GM21619 (cell line): ENCODE data around the gene SH3GL1.
A peak's percentile ranks its signal among the peaks of the same experiment; 100 is the strongest.
"Not testable (repeated sequence)": the region's sequence is repeated elsewhere in the genome, so short reads cannot be mapped to it uniquely, and the experiment has no call there.

Source experiments
- ATAC-seq: cut with Tn5 transposase; IDR thresholded peaks from one replicate; pipeline ENCODE4 v1.9.1; 2021; ENCODE audit not compliant: unreplicated experiment

SH3GL1 gene

DNA sequence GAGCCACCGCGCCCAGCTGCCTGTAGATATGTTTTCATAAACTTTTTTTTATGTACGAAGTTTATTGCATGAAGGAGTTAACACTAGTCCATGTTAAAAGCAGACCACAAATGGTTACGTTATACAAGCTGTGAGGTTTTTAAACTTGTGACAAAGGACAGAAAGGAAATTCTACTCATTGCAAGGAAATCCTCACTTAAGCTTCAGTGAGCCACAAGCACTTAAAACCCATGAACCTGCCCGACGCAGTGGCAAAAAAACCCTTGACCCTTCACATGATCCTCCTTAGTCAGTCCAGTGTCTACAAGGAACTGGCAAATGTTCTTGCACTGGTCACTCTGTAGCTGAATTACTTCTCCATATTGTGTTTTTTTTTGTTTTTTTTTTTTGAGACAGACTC is 52.8 kb downstream of the SH3GL1 start:
- no peak for ATAC-seq

- no peak for ATAC-seq
These were observed 54.3 kb downstream of the SH3GL1 start for GRCh38 chr19:4346020-4346383.

DNA sequence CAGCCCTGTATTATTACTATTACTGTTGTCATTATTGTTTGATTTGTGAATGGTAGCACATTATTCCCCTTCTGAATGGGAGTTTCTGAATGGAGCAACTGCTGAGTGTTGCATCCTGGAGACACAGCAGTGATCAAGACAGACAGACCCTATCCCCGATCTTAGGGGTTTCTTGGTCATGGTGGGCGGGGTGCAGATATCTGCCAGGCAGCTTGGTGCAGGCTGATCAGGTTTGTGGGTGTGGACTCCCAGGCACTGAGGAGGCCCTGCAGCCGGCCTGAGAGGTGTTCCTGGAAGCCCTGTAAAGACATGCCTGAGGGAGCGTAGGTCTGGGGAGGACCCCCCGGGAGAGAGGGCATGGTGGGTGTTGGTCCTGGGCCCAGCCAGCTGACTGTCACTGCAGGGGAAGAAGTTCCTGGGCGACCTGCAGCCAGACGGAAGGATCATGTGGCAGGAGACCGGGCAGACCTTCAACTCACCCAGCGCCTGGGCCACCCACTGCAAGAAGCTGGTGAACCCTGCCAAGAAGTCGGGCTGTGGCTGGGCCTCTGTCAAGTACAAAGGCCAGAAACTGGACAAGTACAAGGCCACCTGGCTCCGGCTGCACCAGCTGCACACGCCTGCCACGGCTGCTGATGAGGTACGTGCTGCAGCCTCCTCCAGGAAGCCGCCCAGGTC is 54.9 kb downstream of the SH3GL1 start:
- no peak for ATAC-seq

DNA sequence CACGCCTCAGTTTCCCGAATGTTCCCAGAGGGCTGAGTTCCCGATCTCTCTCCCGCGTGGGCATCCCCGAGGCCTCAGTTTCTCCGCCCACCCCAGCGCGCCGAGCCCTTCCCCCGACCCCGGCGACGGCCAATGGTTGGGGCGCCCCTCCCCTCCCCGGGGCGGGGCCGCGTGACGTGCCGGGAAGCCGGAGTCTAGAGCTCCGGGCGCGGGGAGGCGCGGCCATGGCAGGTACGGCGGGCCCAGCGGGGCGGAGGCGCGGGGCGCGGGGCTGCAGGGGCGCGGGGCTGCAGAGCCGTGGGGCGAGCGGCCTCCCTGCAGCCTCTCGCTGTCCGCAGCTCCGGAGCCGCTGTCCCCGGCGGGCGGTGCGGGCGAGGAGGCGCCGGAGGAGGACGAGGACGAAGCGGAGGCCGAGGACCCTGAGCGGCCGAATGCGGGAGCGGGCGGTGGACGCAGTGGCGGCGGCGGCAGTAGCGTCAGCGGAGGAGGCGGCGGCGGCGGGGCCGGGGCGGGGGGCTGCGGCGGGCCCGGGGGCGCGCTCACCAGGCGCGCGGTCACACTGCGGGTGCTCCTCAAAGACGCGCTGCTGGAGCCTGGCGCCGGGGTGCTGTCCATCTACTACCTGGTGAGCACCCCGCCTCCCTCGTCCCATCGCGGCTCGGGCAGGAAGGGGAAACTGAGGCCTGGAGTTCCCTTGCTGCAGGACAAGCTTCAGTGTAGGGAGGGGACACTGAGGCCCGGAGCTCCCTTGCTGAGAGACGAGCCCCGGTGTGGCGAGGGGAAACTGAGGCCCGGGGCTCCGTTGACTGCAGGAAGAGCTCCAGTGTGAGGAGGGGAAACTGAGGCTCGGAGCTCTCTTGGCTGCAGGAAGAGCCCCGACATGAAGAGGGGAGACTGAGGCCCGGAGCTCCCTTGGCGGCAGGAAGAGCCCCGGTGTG is 56.7 kb downstream of the SH3GL1 start, which contains the start of gene MPND:
TSS of gene MPND (plus strand) at position 193 of the 938 bp plus-strand sequence. CDS start at position 225, 32 bp downstream.
- ATAC-seq: peak; percentile 40

DNA sequence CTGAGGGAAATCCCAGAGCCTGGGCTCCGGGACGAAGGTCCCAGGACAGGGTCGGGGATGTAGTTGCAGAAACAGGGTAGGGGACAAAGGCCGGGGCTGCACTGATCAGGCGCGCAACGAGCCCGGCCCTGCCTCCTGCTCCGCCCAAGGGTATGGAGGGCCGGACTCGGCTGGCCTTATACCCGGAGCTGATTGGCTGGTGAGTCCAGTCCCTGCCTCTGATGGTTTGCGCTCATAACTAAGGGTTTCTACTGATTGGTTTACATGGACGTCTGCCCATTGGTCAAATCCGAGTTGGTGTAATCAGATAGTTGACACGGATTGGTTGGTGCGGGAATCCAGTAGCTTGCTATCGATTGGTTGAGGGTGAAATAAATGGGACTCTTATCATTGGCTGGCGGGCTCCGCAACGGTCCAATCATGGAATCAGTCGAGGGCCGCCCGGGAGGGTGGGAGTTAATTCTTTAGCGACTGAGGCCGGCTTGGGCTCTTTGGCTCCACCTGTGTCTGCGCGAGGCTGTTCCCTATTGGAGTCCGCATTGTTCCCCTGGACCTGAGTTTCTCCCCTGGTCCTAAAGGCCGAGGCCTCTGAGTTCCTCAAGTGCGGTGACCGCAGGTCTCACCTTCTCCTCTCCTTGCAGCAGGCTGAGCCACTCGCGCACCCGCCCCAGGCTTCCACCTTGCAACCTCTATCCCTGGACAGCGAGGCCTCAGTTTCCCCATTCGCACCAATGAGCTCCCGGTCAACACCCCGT is 57.6 kb downstream of the SH3GL1 start:
- ATAC-seq: peak; percentile 81

- ATAC-seq: no peak
These were observed 58.1 kb downstream of the SH3GL1 start for GRCh38 chr19:4342314-4342614.

- no peak for ATAC-seq
These were observed 61.6 kb downstream of the SH3GL1 start, which contains the start of gene STAP2 for GRCh38 chr19:4338441-4339355. TSS of gene STAP2 (minus strand) at chr19:4338827. CDS start at chr19:4338753, 74 bp downstream.

- no peak for ATAC-seq
These were observed 62.4 kb downstream of the SH3GL1 start for GRCh38 chr19:4337906-4338440.

DNA sequence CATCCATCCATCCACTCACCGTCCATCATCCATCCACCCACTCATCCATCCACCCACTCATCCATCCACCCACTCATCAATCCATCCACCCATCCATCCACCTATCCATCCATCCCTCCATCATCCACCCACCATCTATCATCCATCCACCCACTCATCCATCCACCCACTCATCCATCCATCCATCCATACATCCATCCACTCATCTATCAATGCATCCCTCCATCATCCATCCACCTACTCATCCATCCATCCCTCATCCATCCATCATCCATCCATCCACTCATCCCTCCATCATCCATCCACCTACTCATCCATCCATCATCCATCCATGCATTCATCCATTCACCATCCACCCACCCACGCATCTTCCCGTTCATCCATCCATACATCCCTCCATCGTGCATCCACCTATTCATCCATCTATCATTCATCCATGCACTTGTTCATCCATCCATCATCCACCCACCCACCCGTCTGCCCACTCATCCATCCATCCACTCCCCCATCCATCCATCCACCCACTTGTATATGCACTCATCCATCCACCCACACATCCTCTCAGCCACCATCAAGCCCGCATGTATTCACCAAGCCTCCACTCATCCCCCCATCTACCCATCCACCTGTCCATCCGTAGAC is 65.3 kb downstream of the SH3GL1 start:
- no peak for ATAC-seq

- ATAC-seq: no peak
These were observed 70.5 kb downstream of the SH3GL1 start for GRCh38 chr19:4329858-4330257.

DNA sequence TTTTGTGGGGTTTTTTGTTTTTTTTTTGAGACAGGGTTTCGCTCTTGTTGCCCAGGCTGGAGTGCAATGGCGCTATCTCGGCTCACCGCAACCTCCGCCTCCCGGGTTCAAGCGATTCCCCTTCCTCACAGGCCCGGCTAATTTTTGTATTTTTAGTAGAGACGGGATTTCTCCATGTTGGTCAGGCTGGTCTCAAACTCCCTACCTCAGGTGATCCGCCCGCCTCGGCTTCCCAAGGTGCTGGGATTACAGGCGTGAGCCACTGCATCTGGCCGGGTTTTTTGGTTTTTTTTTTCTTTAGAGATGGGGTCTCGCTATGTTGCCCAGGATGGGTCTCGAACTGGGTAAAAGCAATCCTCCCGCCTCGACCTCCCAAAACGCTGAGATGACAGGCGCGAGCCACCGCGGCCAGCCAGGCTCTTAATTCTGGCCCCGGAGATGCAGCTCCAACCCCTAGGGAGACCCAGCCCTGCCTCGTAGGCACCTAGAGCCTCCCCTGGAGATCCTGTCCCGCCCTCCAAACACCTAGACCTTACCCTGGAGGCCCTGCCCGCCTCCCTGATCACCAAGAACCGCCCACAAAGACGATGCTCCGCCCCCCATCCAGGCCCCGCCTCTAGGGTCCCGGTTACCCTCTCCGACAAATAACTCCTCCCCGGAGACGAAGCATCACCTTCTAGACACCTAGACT is 71.2 kb downstream of the SH3GL1 start:
- ATAC-seq: not testable (repeated sequence)

GRCh38 chr19:4328243-4328990 is 71.9 kb downstream of the SH3GL1 start:
- ATAC-seq: peak; percentile 76

GRCh38 chr19:4327877-4328242 is 72.5 kb downstream of the SH3GL1 start:
- peak; percentile 16 for ATAC-seq

GRCh38 chr19:4327252-4327876 is 73.0 kb downstream of the SH3GL1 start:
- ATAC-seq: peak; percentile 22

DNA sequence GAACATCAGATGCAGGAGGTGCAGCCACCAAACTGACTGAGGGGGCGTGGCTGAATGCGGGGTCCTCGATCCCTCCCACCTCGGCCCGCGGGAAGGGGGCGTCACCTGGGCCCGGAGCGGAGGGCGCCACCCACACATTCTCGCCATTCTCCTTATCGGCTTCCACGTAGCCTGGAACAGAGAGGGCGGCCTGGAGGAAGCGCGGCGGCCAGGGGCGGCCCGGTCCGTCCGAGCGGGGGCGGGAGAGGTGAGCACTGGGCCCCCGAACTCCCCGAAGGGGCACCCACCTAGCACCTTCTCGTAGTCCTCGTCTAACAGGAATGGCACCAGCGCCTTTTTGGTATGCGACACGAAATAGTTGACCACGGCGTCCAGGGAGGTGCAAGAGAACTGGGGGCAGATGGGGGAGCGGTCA is 73.5 kb downstream of the SH3GL1 start:
- ATAC-seq: no peak

DNA sequence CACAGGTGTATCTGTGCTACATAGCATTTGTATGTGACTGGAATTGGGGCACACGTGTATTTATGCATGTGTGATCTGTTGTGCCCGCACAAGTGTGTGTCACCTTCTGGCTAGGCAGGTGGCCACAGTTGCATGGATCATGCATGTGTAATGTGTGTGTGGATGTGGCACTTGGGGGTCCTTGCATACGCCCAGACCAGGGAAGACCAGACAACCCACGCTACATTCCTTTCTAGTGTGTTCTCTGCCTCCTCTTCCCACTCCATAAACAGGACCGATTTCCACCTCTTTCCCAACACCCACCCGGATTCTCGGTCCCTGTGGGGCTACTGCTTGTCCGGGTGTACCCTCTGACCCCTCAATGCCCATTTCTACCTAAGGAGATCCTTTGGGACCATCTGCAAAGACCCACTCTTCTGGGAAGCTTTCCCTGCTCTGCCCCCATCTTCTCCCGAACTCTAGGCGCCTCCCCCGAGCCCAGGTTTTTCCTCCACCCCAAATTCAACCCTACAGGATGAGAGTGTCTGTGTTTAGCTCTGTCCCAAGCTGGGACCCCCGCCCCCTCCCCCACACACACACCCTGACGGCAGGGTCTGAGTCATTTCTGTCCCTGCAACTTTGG is 74.0 kb downstream of the SH3GL1 start:
- no peak for ATAC-seq

GRCh38 chr19:4324228-4324627 is 76.1 kb downstream of the SH3GL1 start:
- ATAC-seq: no peak

GRCh38 chr19:4323692-4324091 is 76.7 kb downstream of the SH3GL1 start:
- ATAC-seq: no peak
